Measurements from ENCODE around the gene SLC2A1. TPM values are rescaled to one million over a fixed set of nuclear protein-coding genes. Genes with fewer than 3 reads are reported as not detected.

The SLC2A1 gene
- total and polyA plus RNA-seq, 9 of the 15 experiments (the other 6 are each of a cell fraction or from before 2014, with no cell fraction given): 12.6 to 153 (median 48.0) TPM

- ChIA-PET POLR2A (interaction anchor here (0.9 to 2.4 kb wide), 4 partner anchors 8 to 15 kb away, joined by 3 to 8 read pairs (median 6); no protein-coding TSS in a partner anchor), CTCF (ENCODE audit: low intra/inter-chr PET ratio) (no interaction called here)
- H3K27ac ChIP-seq (ENCODE audit: extremely low read depth, low read depth, low read length): no peak overlapping the region
- TF ChIP-seq E2F3 (CRISPR knock-in tag; IDR thresholded peaks at IDR 0.05) (no peak), ZNF592 (IDR thresholded peaks at IDR 0.05) (no peak), CHD2 (IDR thresholded peaks at IDR 0.05; ENCODE audit: low read depth, low read length) (no peak), MED1 (CRISPR knock-in tag; IDR thresholded peaks at IDR 0.05; ENCODE audit: borderline replicate concordance) (no peak)
- TF ChIP-seq, protein P1, sequence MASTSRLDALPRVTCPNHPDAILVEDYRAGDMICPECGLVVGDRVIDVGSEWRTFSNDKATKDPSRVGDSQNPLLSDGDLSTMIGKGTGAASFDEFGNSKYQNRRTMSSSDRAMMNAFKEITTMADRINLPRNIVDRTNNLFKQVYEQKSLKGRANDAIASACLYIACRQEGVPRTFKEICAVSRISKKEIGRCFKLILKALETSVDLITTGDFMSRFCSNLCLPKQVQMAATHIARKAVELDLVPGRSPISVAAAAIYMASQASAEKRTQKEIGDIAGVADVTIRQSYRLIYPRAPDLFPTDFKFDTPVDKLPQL (IDR thresholded peaks at IDR 0.05; ENCODE audit: extremely low read depth, insufficient read length): no peak
- FAIRE-seq: no peak
- no peak overlapping the region for H3K4me3 ChIP-seq
- in situ Hi-C loops (cut with MboI) (no loop called here), intact Hi-C loops (cut with micrococcal nuclease) (no loop called here)
- no peak overlapping the region for H3K4me2 ChIP-seq (ENCODE audit: insufficient read depth, low read length)
- ATAC-seq: no peak
- H4K20me1 ChIP-seq (replicated peaks; ENCODE audit: control insufficient read depth, insufficient read depth, low read length): no peaks in the 10 kb centered on the region
- 40% methylated on average over 6 of the region's 6 CpGs for WGBS (ENCODE audit: insufficient coverage, low coverage, missing lambda C conversion rate)
- no peak overlapping the region for H3K9ac ChIP-seq (ENCODE audit: insufficient read depth in 1 of 2, low read depth in 2 of 2, low read length in 2 of 2)
- no peaks in the 10 kb centered on the region for H3K9me3 ChIP-seq (replicated peaks; ENCODE audit: control insufficient read depth, insufficient read depth, low read depth, low read length)
- no peak overlapping the region for H2AFZ ChIP-seq (ENCODE audit: low read depth, low read length)
- no TSS peak for BruUV-seq (replicated peaks)
- no peaks in the 10 kb centered on the region for H3K79me2 ChIP-seq (ENCODE audit: control insufficient read depth, insufficient read depth, low read length)
- peaks cover 18 to 25% of the 10 kb centered on the region in 2 experiments for H3K4me1 ChIP-seq (replicated peaks in 1 of 2; ENCODE audit: control insufficient read depth in 2 of 2, insufficient read depth in 2 of 2, low read length in 2 of 2)
- no peaks in the 10 kb centered on the region for H3K9me1 ChIP-seq (ENCODE audit: control insufficient read depth, insufficient read depth, low read length)
- no peak for DNase-seq (ENCODE audit: extremely low read depth in 1 of 4, low spot score in 3 of 4)
- H3K27me3 ChIP-seq (ENCODE audit: control insufficient read depth in 2 of 2, insufficient read depth in 2 of 2, low read length in 2 of 2): no peaks in the 10 kb centered on the region
- no peaks in the 10 kb centered on the region; the same call in 2 of the 3 replicates for H3K36me3 ChIP-seq (ENCODE audit: control insufficient read depth, insufficient read depth, low read length)
Measured at GRCh38 chr1:42981871-42982270, 23.2 kb upstream of the SLC2A1 start.
